Omental fat pad (tissue), 4 donors: ENCODE measurements around the gene PDZD2. TPM values are rescaled to one million over a fixed set of nuclear protein-coding genes. Genes with fewer than 3 reads are reported as not detected.
A peak's percentile ranks its signal among the peaks of the same experiment; 100 is the strongest.

Source experiments
- ATAC-seq: fragments of 150-250 bp; one replicate; pipeline ENCODE4 v1.9.1; 2016; ENCODE audit warnings: mild to moderate bottlenecking, moderate library complexity; ENCODE audit not compliant: low FRiP score
- DNase-seq: peaks from one replicate; pipeline ENCODE4 v3.0.0-alpha.2; 2019; ENCODE audit warnings: low spot score
- CTCF ChIP-seq, 3 donors: fragments of 450-650 bp; IDR thresholded peaks; one replicate each; pipeline ENCODE4 v1.5.1; 2016 to 2017; ENCODE audit warnings: antibody characterized with exemption in 3 of 3, mild to moderate bottlenecking in 3 of 3, moderate library complexity in 2 of 3
- total RNA-seq, 4 donors: library from RNA; depleted of rRNA; stranded (reverse); fragments of >200 nt; gene quantifications; one replicate each; pipeline ENCODE4 v1.1.0, GENCODE V29; 2016

Gene PDZD2
- total RNA-seq, 4 donors from 2014 or later: 43.5 to 113 (median 55.7) TPM

DNA sequence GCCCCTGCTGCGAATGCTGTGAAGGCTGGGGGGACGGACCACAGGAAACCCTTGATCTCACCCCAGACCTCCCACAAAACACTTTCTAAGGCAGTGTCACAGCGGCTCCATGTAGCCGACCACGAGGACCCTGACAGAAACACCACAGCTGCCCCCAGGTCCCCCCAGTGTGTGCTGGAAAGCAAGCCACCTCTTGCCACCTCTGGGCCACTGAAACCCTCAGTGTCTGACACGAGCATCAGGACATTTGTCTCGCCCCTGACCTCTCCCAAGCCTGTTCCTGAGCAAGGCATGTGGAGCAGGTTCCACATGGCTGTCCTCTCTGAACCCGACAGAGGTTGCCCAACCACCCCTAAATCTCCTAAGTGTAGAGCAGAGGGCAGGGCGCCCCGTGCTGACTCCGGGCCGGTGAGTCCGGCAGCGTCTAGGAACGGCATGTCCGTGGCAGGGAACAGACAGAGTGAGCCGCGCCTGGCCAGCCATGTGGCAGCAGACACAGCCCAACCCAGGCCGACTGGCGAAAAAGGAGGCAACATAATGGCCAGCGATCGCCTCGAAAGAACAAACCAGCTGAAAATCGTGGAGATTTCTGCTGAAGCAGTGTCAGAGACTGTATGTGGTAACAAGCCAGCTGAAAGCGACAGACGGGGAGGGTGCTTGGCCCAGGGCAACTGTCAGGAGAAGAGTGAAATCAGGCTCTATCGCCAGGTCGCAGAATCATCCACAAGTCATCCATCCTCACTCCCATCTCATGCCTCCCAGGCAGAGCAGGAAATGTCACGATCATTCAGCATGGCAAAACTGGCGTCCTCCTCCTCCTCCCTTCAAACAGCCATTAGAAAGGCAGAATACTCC, 450.4 kb downstream of the PDZD2 start:
- TF ChIP-seq CTCF (IDR thresholded peaks at IDR 0.05): no peak
- ATAC-seq (no peak), DNase-seq (no peak)

DNA sequence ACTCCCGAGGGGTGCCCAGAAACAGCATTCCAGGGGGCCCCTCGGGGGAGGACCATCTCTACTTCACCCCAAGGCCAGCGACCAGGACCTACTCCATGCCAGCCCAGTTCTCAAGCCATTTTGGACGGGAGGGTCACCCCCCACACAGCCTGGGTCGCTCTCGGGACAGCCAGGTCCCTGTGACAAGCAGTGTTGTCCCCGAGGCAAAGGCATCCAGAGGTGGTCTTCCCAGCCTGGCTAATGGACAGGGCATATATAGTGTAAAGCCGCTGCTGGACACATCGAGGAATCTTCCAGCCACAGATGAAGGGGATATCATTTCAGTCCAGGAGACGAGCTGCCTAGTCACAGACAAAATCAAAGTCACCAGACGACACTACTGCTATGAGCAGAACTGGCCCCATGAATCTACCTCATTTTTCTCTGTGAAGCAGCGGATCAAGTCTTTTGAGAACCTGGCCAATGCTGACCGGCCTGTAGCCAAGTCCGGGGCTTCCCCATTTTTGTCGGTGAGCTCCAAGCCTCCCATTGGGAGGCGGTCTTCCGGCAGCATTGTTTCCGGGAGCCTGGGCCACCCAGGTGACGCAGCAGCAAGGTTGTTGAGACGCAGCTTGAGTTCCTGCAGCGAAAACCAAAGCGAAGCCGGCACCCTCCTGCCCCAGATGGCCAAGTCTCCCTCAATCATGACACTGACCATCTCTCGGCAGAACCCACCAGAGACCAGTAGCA, 451.3 kb downstream of the PDZD2 start:
- TF ChIP-seq CTCF (IDR thresholded peaks at IDR 0.05): no peak
- DNase-seq: no peak
- ATAC-seq: no peak

GRCh38 chr5:32090755-32091128, 451.8 kb downstream of the PDZD2 start:
- TF ChIP-seq CTCF (IDR thresholded peaks at IDR 0.05): no peak
- ATAC-seq (no peak), DNase-seq (no peak)

GRCh38 chr5:32092938-32093812, 454.2 kb downstream of the PDZD2 start:
- DNase-seq (peak; percentile 40), ATAC-seq (peak; percentile 71)
- TF ChIP-seq CTCF (IDR thresholded peaks at IDR 0.05): no peak

GRCh38 chr5:32094691-32095090, 455.8 kb downstream of the PDZD2 start:
- ATAC-seq (no peak), DNase-seq (no peak)
- TF ChIP-seq CTCF (IDR thresholded peaks at IDR 0.05): no peak

DNA sequence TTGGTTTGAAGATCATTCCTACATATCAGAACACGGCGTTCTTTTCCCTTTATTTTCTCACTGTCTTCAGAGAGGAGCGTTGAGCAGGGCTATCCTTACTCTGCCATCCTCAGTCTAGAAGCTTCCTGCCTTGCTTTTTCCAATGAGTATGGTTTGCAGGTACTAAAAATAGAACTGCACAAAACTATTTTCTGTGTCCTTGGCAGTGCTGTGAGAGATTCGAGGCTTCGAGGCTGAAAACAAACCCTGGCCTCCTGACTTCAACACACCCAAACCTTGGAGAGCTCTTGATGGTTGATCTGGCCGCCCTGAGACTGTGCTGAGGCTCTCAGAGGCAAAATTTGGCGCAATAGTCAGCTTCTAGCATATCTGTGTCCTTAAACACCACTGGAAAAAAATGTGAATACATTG, 456.3 kb downstream of the PDZD2 start:
- ATAC-seq: no peak
- no peak for DNase-seq
- no peak for TF ChIP-seq CTCF (IDR thresholded peaks at IDR 0.05)
